IPS-15b (cell line): Measurements from ENCODE around the gene MORN1.

Experiments used
- H3K27me3 ChIP-seq: one replicate; pipeline ENCODE4 v1.6.1; 2013; ENCODE audit warnings: low read length; ENCODE audit not compliant: control insufficient read depth, insufficient read depth
- H3K36me3 ChIP-seq: one replicate; pipeline ENCODE4 v1.6.1; 2013; ENCODE audit warnings: low read length; ENCODE audit not compliant: control insufficient read depth, insufficient read depth
- H3K4me1 ChIP-seq: one replicate; pipeline ENCODE4 v1.6.1; 2013; ENCODE audit warnings: mild to moderate bottlenecking, low read length; ENCODE audit not compliant: control insufficient read depth, insufficient read depth
- H3K4me3 ChIP-seq: one replicate; pipeline ENCODE4 v1.5.1; 2013; ENCODE audit warnings: low read depth, low read length
- H3K9ac ChIP-seq: one replicate; pipeline ENCODE4 v1.6.1; 2013; ENCODE audit warnings: low read depth, mild to moderate bottlenecking, low read length
- H3K9me3 ChIP-seq: one replicate; pipeline ENCODE4 v1.6.1; 2013; ENCODE audit warnings: mild to moderate bottlenecking, low read length; ENCODE audit not compliant: control insufficient read depth, insufficient read depth

The MORN1 gene

DNA sequence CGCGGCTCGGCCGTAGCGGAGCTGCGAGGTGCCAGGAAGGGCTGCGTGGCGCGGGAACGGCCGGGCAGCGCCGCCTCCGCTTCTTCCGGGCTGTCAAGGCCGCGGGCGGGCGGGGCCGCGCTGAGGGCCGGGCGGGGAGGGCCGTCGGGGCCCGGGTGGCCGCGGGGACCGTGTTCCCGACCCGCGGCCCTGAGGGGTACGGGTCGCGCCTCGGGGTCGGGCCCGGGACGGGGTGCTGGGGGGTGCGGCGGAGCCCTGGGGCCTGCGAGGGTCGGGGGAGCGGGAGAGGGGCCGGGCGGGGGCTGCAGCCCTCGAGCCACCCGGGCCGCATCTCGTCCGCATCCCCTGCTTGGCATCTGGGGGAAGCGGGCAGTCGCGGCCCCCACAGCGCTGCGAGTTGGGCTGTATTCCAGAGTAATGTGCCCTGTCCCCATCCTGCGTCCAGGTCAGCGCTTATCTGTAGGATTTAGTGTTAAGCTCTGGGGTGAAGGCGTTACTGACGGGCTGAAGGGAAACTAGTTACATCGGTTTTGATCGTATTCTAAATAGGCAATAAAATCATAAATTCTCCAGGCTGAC, 666 bp upstream of the MORN1 start:
- Histone ChIP-seq H3K27me3 (no peaks in the 10 kb centered on the region), H3K9me3 (no peaks in the 10 kb centered on the region), H3K4me3 (peak overlapping the region; percentile 84), H3K36me3 (peaks cover 17% of the 10 kb centered on the region), H3K9ac (peak overlapping the region; percentile 62), H3K4me1 (peaks cover 3% of the 10 kb centered on the region)

DNA sequence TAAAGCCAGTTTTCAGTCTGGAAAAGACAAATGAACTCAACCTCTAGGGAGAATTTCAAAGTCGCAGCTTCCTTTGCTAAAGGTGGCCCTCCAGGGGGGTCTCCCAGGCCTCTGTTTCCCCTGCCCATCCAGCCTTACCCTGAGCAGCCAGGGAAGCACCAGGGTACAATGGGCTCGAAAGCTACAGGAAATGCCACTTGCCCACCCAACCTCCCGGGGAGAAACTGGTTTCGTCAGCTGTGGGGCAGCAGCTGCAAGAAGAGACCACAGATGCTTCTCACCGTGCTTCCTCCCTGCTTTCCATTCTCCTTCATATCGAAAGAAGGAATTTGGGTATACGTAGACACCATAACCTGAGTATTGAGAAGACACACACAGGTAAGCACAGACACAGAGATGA, 1.7 kb downstream of the MORN1 start:
- H3K36me3 ChIP-seq = peaks cover 10% of the 10 kb centered on the region
- H3K4me3 ChIP-seq = no peak overlapping the region
- no peaks in the 10 kb centered on the region for H3K9me3 ChIP-seq
- H3K27me3 ChIP-seq = no peaks in the 10 kb centered on the region
- H3K9ac ChIP-seq = no peak overlapping the region
- peaks cover 3% of the 10 kb centered on the region for H3K4me1 ChIP-seq

DNA sequence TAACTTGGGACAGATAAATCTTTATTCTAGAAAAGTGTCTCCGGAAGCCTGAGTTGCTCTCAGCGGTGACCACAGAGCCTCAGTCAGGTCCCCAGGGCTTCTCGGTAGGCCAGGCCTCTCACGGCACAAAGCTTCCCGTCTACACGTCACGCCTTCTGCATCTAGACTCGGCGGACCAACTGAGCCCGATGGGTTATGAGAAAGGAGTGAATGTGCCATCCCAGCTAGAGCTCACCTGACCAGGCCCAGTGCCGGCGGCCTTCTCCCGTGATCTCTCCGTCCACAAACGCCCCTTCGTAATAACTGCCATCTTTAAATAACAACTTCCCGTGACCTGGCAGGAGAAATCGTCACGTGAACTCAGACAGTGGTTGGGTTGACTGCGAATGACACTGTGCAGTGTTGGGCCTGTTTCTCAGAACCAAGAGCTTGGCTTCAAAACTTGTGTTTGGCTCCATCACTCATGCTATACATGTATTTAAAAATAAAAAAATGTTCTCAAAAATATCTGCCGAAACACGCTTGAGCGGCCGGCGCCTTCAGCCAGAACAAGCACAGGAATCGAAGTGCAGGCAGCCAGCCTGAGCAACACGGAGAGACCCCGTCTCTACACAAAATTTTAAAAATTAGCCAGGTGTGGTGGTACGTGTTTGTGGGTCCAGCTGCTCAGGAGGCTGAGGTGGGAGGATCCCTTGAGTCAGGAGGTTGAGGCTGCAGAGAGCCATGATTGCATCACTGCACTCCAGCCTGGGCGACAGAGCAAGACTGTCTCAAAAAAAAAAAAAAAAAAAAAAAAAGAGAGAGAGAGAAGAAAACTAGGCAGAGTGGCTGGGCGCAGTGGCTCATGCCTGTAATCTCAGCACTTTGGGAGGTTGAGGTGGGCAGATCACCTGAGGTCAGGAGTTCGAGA, 3.1 kb downstream of the MORN1 start:
- H3K36me3 ChIP-seq = peaks cover 2% of the 10 kb centered on the region
- no peak overlapping the region for H3K4me3 ChIP-seq
- no peaks in the 10 kb centered on the region for H3K27me3 ChIP-seq
- no peaks in the 10 kb centered on the region for H3K9me3 ChIP-seq
- no peak overlapping the region for H3K9ac ChIP-seq
- H3K4me1 ChIP-seq = peaks cover 3% of the 10 kb centered on the region

- H3K9me3 ChIP-seq = no peaks in the 10 kb centered on the region
- H3K9ac ChIP-seq = no peak overlapping the region
Measured at GRCh38 chr1:2386636-2387611, 4.4 kb downstream of the MORN1 start.

GRCh38 chr1:2385606-2386280, 5.6 kb downstream of the MORN1 start:
- no peaks in the 10 kb centered on the region for H3K4me1 ChIP-seq
- H3K36me3 ChIP-seq = no peaks in the 10 kb centered on the region
- H3K9me3 ChIP-seq = no peaks in the 10 kb centered on the region
- no peak overlapping the region for H3K9ac ChIP-seq
- no peak overlapping the region for H3K4me3 ChIP-seq
- H3K27me3 ChIP-seq = no peaks in the 10 kb centered on the region

More at GRCh38 chr1:2386636-2387611, 4.4 kb downstream of the MORN1 start:
- Histone ChIP-seq H3K4me3 (no peak overlapping the region), H3K4me1 (no peaks in the 10 kb centered on the region), H3K36me3 (no peaks in the 10 kb centered on the region), H3K27me3 (no peaks in the 10 kb centered on the region)

- Histone ChIP-seq H3K36me3 (no peaks in the 10 kb centered on the region), H3K4me1 (no peaks in the 10 kb centered on the region), H3K9ac (no peak overlapping the region), H3K9me3 (no peaks in the 10 kb centered on the region), H3K4me3 (no peak overlapping the region), H3K27me3 (no peaks in the 10 kb centered on the region)
Measured at GRCh38 chr1:2384941-2385481, 6.3 kb downstream of the MORN1 start.

- Histone ChIP-seq H3K9me3 (no peaks in the 10 kb centered on the region), H3K4me1 (no peaks in the 10 kb centered on the region), H3K4me3 (no peak overlapping the region), H3K36me3 (no peaks in the 10 kb centered on the region), H3K9ac (no peak overlapping the region), H3K27me3 (no peaks in the 10 kb centered on the region)
Measured at GRCh38 chr1:2384130-2384860, 7.1 kb downstream of the MORN1 start.

DNA sequence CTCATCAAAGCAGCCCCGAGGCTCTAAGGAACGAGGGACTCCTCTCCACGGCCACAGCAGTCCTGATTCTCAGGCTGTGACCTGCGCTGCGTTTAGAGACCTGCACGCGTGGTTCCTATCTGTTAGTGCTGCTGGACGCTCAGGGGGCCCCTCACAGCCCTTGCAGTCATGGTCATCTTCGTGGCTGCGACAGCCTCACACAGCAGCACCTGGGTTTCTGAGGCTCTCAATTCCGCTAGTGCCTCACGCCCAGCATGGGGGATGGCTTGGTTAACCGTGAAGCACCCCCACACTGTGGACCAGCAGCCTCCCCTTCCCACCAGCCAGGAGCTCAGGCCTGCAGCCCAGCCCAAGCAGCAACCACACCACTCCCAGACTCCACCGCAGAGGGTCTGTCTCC, 7.8 kb downstream of the MORN1 start:
- no peaks in the 10 kb centered on the region for H3K4me1 ChIP-seq
- no peaks in the 10 kb centered on the region for H3K9me3 ChIP-seq
- H3K27me3 ChIP-seq = no peaks in the 10 kb centered on the region
- no peak overlapping the region for H3K9ac ChIP-seq
- H3K36me3 ChIP-seq = no peaks in the 10 kb centered on the region
- no peak overlapping the region for H3K4me3 ChIP-seq

GRCh38 chr1:2382621-2383361, 8.6 kb downstream of the MORN1 start:
- no peak overlapping the region for H3K4me3 ChIP-seq
- no peaks in the 10 kb centered on the region for H3K4me1 ChIP-seq
- H3K9ac ChIP-seq = no peak overlapping the region
- no peaks in the 10 kb centered on the region for H3K9me3 ChIP-seq
- H3K36me3 ChIP-seq = no peaks in the 10 kb centered on the region
- no peaks in the 10 kb centered on the region for H3K27me3 ChIP-seq
